ENCODE data around the gene ATF4.

The ATF4 gene

GRCh38 chr22:39488563-39489083, 31.7 kb upstream of the ATF4 start (continued):
- TF ChIP-seq HIC1 (tag by site-specific recombination; IDR thresholded peaks at IDR 0.05) (no peak), SP3 (tag by site-specific recombination; IDR thresholded peaks at IDR 0.05) (no peak), ZBTB48 (tag by site-specific recombination; IDR thresholded peaks at IDR 0.05) (no peak), INSM2 (tag by site-specific recombination; IDR thresholded peaks at IDR 0.05) (no peak), ZNF280D (tag by site-specific recombination; IDR thresholded peaks at IDR 0.05) (no peak), ZNF362 (tag by site-specific recombination; IDR thresholded peaks at IDR 0.05) (no peak), ZNF292 (tag by site-specific recombination; IDR thresholded peaks at IDR 0.05; ENCODE audit: borderline replicate concordance, low read depth) (no peak), ZNF610 (tag by site-specific recombination; IDR thresholded peaks at IDR 0.05; ENCODE audit: borderline replicate concordance) (no peak), GLIS1 (tag by site-specific recombination; IDR thresholded peaks at IDR 0.05) (no peak), ZSCAN23 (tag by site-specific recombination; IDR thresholded peaks at IDR 0.05) (no peak)

- POLR2A ChIA-PET: interaction anchor here (0.6 to 2.3 kb wide), 10 partner anchors 11 to 1330 kb away, joined by 3 to 23 read pairs (median 4); partner anchors contain the start of genes ATF4, MIEF1, RPL3 and RPS19BP1
- no peak for TF ChIP-seq ZNF488 (tag by site-specific recombination; IDR thresholded peaks at IDR 0.05)
- TF ChIP-seq GFI1B (tag by site-specific recombination; IDR thresholded peaks at IDR 0.05): no peak
- TF ChIP-seq GLIS1 (tag by site-specific recombination; IDR thresholded peaks at IDR 0.05): no peak
- no peak for TF ChIP-seq ZNF530 (tag by site-specific recombination; IDR thresholded peaks at IDR 0.05; ENCODE audit: low read depth)
- no peaks in the 10 kb centered on the region for H3K9me3 ChIP-seq (ENCODE audit: control insufficient read depth, insufficient read depth, low read depth, low read length)
- no peaks in the 10 kb centered on the region for H3K4me1 ChIP-seq (ENCODE audit: control insufficient read depth, insufficient read depth, low read length)
- CTCF ChIA-PET: interaction anchor here (0.6 to 10.7 kb wide), 13 partner anchors 9 to 822 kb away, joined by 3 to 380 read pairs (median 3); partner anchors contain the start of genes RPS19BP1 and TAB1
- H3K27ac ChIP-seq (ENCODE audit: extremely low read depth, low read depth, low read length): 0 out of 2 replicates have a peak overlapping the region, but pooled peaks have one; percentile 11
- no peak overlapping the region for H3K4me3 ChIP-seq (ENCODE audit: low read depth, low read length)
- H3K36me3 ChIP-seq (ENCODE audit: control insufficient read depth in 2 of 2, insufficient read depth in 1 of 2, low read length in 2 of 2): peaks cover 0 to 8% of the 10 kb centered on the region in 2 experiments; a peak in 2 of 3 replicates
Observed at GRCh38 chr22:39489094-39490068, 31.0 kb upstream of the ATF4 start.
